ENCODE data around the gene LONP1.

GRCh38 chr19:5666921-5667610 is 52.9 kb downstream of the LONP1 start:
- no peak for TF ChIP-seq CTCF (IDR thresholded peaks at IDR 0.05)
- TF ChIP-seq EP300 (IDR thresholded peaks at IDR 0.05) = no peak
- TF ChIP-seq POLR2A (IDR thresholded peaks at IDR 0.05) = no peak
